AG04450 (cell line): ENCODE data around the gene CYP2U1. TPM values are rescaled to one million over a fixed set of nuclear protein-coding genes. Genes with fewer than 3 reads are reported as not detected.
"Not testable (repeated sequence)": the region's sequence is repeated elsewhere in the genome, so short reads cannot be mapped to it uniquely, and the experiment has no call there.

Experiments
- CTCF ChIA-PET: fragments of 300-600, 350-600 bp; formaldehyde crosslinking; extraction: SDS; loops from one replicate; lab custom pipeline; 2022; ENCODE audit warnings: antibody characterized with exemption, inconsistent platforms; lab: Charles Lee
- POLR2A ChIA-PET: fragments of 350-600 bp; formaldehyde crosslinking; extraction: SDS; loops from one replicate; lab custom pipeline; 2021; ENCODE audit warnings: antibody characterized with exemption, inconsistent platforms; lab: Yijun Ruan, JAX
- DNase-seq: peaks from one replicate; pipeline ENCODE4 v3.0.0-alpha.2; 2011; ENCODE audit warnings: low read depth, low spot score
- H3K27ac ChIP-seq: one replicate; pipeline ENCODE4 v1.5.1; 2012; ENCODE audit warnings: low read depth, low read length, control low read depth
- H3K27me3 ChIP-seq: one replicate; pipeline ENCODE4 v1.6.0; 2012; ENCODE audit warnings: low read length; ENCODE audit not compliant: control insufficient read depth, insufficient read depth
- H3K4me3 ChIP-seq: 2 replicates; pipeline ENCODE4 v1.5.1; 2011; ENCODE audit warnings: mild to moderate bottlenecking, low read depth, low read length, control low read depth
- H3K9me3 ChIP-seq: 2 replicates; pipeline ENCODE4 v1.5.1; 2012; ENCODE audit warnings: low read length; ENCODE audit not compliant: control insufficient read depth, insufficient read depth
- CTCF ChIP-seq: IDR thresholded peaks from 2 replicates; pipeline ENCODE4 v1.5.1; 2011; ENCODE audit warnings: low read depth, low read length, control low read depth, inconsistent platforms
- polyA plus RNA-seq: library from polyadenylated mRNA; depleted of rRNA; stranded (reverse); fragments of >200 nt; gene quantifications from 2 replicates; pipeline ENCODE4 v1.2.3, GENCODE V29; 2011

CYP2U1 gene
- polyA plus RNA-seq, 1 experiment: 6.3 TPM

DNA sequence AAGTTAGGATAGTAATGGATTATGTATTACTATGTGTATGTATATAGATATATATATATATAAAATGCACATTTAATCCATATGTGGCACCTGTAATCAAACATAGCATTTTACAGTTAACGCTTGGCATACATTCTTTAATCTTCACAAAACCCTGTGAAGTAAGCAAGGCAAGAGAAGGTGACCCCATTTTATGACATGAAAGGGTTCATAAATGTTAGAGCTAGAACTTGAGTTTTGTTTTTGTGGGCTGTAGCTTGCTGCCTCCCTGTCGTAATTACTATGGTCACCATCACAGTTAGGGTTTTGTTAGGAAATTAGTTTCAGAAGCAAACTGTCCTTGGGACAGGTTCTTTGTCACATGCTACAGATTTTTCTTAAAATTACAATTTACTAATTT lies 13.8 kb upstream of the CYP2U1 start:
- CTCF ChIA-PET: interaction anchor here (0.7 to 2.9 kb wide), 2 partner anchors 159 to 266 kb away, joined by 4 to 22 read pairs; no protein-coding TSS in a partner anchor
- Histone ChIP-seq H3K27me3 (no peaks in the 10 kb centered on the region), H3K27ac (no peak overlapping the region), H3K4me3 (no peak overlapping the region), H3K9me3 (peaks cover 3% of the 10 kb centered on the region; the same call in 1 of the 2 replicates)
- POLR2A ChIA-PET: no interaction called here
- no peak for DNase-seq
- no peak for TF ChIP-seq CTCF

- ChIA-PET POLR2A (no interaction called here), CTCF (interaction anchor here (0.9 to 2.4 kb wide), 3 partner anchors 10 to 21 kb away, joined by 3 to 10 read pairs (median 3); no protein-coding TSS in a partner anchor)
- Histone ChIP-seq H3K27ac (no peak overlapping the region), H3K4me3 (no peak overlapping the region), H3K27me3 (no peaks in the 10 kb centered on the region), H3K9me3 (peaks cover 3% of the 10 kb centered on the region; the same call in 1 of the 2 replicates)
- no peak for DNase-seq
- TF ChIP-seq CTCF: no peak
Measured at GRCh38 chr4:107922486-107923473, 8.6 kb upstream of the CYP2U1 start.

DNA sequence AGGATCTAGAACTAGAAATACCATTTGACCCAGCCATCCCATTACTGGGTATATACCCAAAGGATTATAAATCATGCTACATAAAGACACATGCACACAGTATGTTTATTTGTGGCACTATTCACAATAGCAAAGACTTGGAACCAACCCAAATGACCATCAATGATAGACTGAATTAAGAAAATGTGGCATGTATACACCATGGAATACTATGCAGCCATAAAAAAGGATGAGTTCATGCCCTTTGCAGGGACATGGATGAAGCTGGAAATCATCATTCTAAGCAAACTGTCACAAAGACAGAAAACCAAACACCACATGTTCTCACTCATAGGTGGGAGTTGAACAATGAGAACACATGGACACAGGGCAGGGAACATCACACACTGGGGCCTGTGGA lies 5.6 kb upstream of the CYP2U1 start:
- H3K27ac ChIP-seq, H3K9me3 ChIP-seq, DNase-seq, POLR2A ChIA-PET, H3K27me3 ChIP-seq, H3K4me3 ChIP-seq: not testable (repeated sequence)
- CTCF ChIA-PET: interaction anchor here (1.5 kb wide), 1 partner anchor 168 kb away, joined by 3 read pairs; no protein-coding TSS in a partner anchor

- POLR2A ChIA-PET, DNase-seq, H3K4me3 ChIP-seq, H3K27ac ChIP-seq, H3K27me3 ChIP-seq, H3K9me3 ChIP-seq: not testable (repeated sequence)
- CTCF ChIA-PET: interaction anchor here (0.6 to 2.0 kb wide), 3 partner anchors 14 to 952 kb away, joined by 3 to 6 read pairs (median 3); no protein-coding TSS in a partner anchor
Measured at GRCh38 chr4:107926875-107927274, 4.5 kb upstream of the CYP2U1 start.

- ChIA-PET CTCF (interaction anchor here (0.8 to 1.5 kb wide), 2 partner anchors 19 to 20 kb away, joined by 3 read pairs; no protein-coding TSS in a partner anchor), POLR2A (interaction anchor here (0.7 kb wide), 1 partner anchor 21 kb away, joined by 3 read pairs; no protein-coding TSS in a partner anchor)
- H3K4me3 ChIP-seq: peak overlapping the region; percentile 77
- no peak overlapping the region for H3K27ac ChIP-seq
- no peak for TF ChIP-seq CTCF
- DNase-seq: no peak
- no peaks in the 10 kb centered on the region for H3K27me3 ChIP-seq
- H3K9me3 ChIP-seq: no peaks in the 10 kb centered on the region
Measured at GRCh38 chr4:107931775-107932321, 499 bp downstream of the CYP2U1 start.
